SU-DHL-6 (cell line): ENCODE results near the gene PPDPF.
"Not testable (repeated sequence)": the region's sequence is repeated elsewhere in the genome, so short reads cannot be mapped to it uniquely, and the experiment has no call there.

Experiments
- H2AFZ ChIP-seq: fragments of 200-600 bp; sonication (generic); 2 replicates; pipeline ENCODE4 v1.6.1; 2014; ENCODE audit warnings: low read depth, mild to moderate bottlenecking, moderate library complexity, mixed read lengths, antibody characterized with exemption, low read length; ENCODE audit not compliant: severe bottlenecking
- H3F3A ChIP-seq: fragments of 200-600 bp; shearing (Covaris generic); 2 replicates; pipeline ENCODE4 v1.6.0; 2016; ENCODE audit warnings: antibody characterized with exemption, mild to moderate bottlenecking; ENCODE audit not compliant: insufficient read depth
- H3K27ac ChIP-seq: fragments of 200-600 bp; sonication (generic); 2 replicates; pipeline ENCODE4 v1.5.1; 2016; ENCODE audit warnings: low read depth, mild to moderate bottlenecking, low read length, moderate library complexity, mixed read lengths
- H3K27me3 ChIP-seq: fragments of 200-600 bp; sonication (generic), shearing (Covaris generic); 2 replicates; pipeline ENCODE4 v1.6.0; 2014; ENCODE audit warnings: mild to moderate bottlenecking, low read length
- H3K36me3 ChIP-seq: fragments of 200-600 bp; sonication (generic); 2 replicates; pipeline ENCODE4 v1.6.1; 2014; ENCODE audit warnings: mild to moderate bottlenecking, low read length, mixed read lengths
- H3K4me2 ChIP-seq: fragments of 300-600, 200-600 bp; shearing (Covaris generic), sonication (generic); 2 replicates; pipeline ENCODE4 v1.6.0; 2014; ENCODE audit warnings: low read length, low read depth, mild to moderate bottlenecking; ENCODE audit not compliant: poor library complexity, severe bottlenecking
- H3K4me3 ChIP-seq: fragments of 200-600 bp; sonication (generic); 2 replicates; pipeline ENCODE4 v1.5.1; 2014; ENCODE audit warnings: antibody characterized with exemption, low read length, mild to moderate bottlenecking, mixed read lengths; ENCODE audit not compliant: insufficient read depth, poor library complexity, severe bottlenecking
- H3K79me2 ChIP-seq: fragments of 200-600 bp; sonication (generic); 2 replicates; pipeline ENCODE4 v1.6.1; 2014; ENCODE audit warnings: mild to moderate bottlenecking, low read length, moderate library complexity; ENCODE audit not compliant: insufficient read depth
- H3K9ac ChIP-seq: fragments of 200-600 bp; sonication (generic); 2 replicates; pipeline ENCODE4 v1.7.0; 2014; ENCODE audit warnings: mild to moderate bottlenecking, low read length
- H3K9me2 ChIP-seq: fragments of 200-600 bp; sonication (generic); replicated peaks from 2 replicates; pipeline ENCODE4 v1.6.1; 2014; ENCODE audit warnings: low read length; ENCODE audit not compliant: insufficient read depth
- H3K9me3 ChIP-seq: fragments of 200-600 bp; sonication (generic); 2 replicates; pipeline ENCODE4 v1.6.1; 2014; ENCODE audit warnings: low read length, mixed read lengths; ENCODE audit not compliant: insufficient read depth
- H4K20me1 ChIP-seq: fragments of 200-600 bp; sonication (generic); 2 replicates; pipeline ENCODE4 v1.6.1; 2014; ENCODE audit warnings: low read depth, mild to moderate bottlenecking, antibody characterized with exemption, low read length, moderate library complexity, mixed read lengths
- CTCF ChIP-seq: fragments of 200-600 bp; sonication (generic); IDR thresholded peaks from one replicate; pipeline ENCODE4 v1.5.1; 2017; ENCODE audit warnings: antibody characterized with exemption, mild to moderate bottlenecking, low read length, moderate library complexity; ENCODE audit not compliant: insufficient read depth, poor library complexity, severe bottlenecking
- EZH2phosphoT487 ChIP-seq: fragments of 200-600 bp; sonication (generic), shearing (Covaris generic); conservative IDR thresholded peaks from 2 replicates; pipeline ENCODE4 v1.6.1; 2018; ENCODE audit warnings: mild to moderate bottlenecking, antibody characterized with exemption, low read length, moderate library complexity, mixed read lengths

The PPDPF gene

GRCh38 chr20:63556873-63557478 is 36.4 kb downstream of the PPDPF start:
- Histone ChIP-seq H3K27me3 (no peaks in the 10 kb centered on the region), H3K4me2 (no peak overlapping the region), H3K9me3 (no peaks in the 10 kb centered on the region), H4K20me1 (no peaks in the 10 kb centered on the region), H3K27ac (no peak overlapping the region), H3K79me2 (no peaks in the 10 kb centered on the region), H3K4me3 (no peak overlapping the region), H2AFZ (no peak overlapping the region), H3K9ac (no peak overlapping the region), H3K36me3 (no peaks in the 10 kb centered on the region), H3K9me2 (no peaks in the 10 kb centered on the region), H3F3A (peaks cover 3% of the 10 kb centered on the region; the same call in 1 of the 2 replicates)
- TF ChIP-seq EZH2phosphoT487 (no peak), CTCF (no peak)

GRCh38 chr20:63557481-63557891 is 36.9 kb downstream of the PPDPF start:
- Histone ChIP-seq H3K9me2 (no peaks in the 10 kb centered on the region), H3K4me2 (no peak overlapping the region), H2AFZ (no peak overlapping the region), H3K4me3 (no peak overlapping the region), H3K79me2 (no peaks in the 10 kb centered on the region), H3K36me3 (no peaks in the 10 kb centered on the region), H3K9me3 (no peaks in the 10 kb centered on the region), H4K20me1 (no peaks in the 10 kb centered on the region), H3K9ac (no peak overlapping the region), H3K27ac (no peak overlapping the region), H3F3A (peaks cover under 1% of the 10 kb centered on the region; the same call in 1 of the 2 replicates), H3K27me3 (no peaks in the 10 kb centered on the region)
- TF ChIP-seq CTCF = no peak
- no peak for TF ChIP-seq EZH2phosphoT487

GRCh38 chr20:63558804-63559484 is 38.4 kb downstream of the PPDPF start:
- H3K9me2 ChIP-seq = no peaks in the 10 kb centered on the region
- H3K27ac ChIP-seq = no peak overlapping the region
- H3K9me3 ChIP-seq = no peaks in the 10 kb centered on the region
- H3K27me3 ChIP-seq = no peaks in the 10 kb centered on the region
- TF ChIP-seq CTCF (no peak), EZH2phosphoT487 (no peak)
- H3F3A ChIP-seq = no peaks in the 10 kb centered on the region
- H2AFZ ChIP-seq = no peak overlapping the region
- no peaks in the 10 kb centered on the region for H3K79me2 ChIP-seq
- no peak overlapping the region for H3K4me2 ChIP-seq
- no peak overlapping the region for H3K4me3 ChIP-seq
- H3K36me3 ChIP-seq = no peaks in the 10 kb centered on the region
- H4K20me1 ChIP-seq = no peaks in the 10 kb centered on the region
- H3K9ac ChIP-seq = no peak overlapping the region

DNA sequence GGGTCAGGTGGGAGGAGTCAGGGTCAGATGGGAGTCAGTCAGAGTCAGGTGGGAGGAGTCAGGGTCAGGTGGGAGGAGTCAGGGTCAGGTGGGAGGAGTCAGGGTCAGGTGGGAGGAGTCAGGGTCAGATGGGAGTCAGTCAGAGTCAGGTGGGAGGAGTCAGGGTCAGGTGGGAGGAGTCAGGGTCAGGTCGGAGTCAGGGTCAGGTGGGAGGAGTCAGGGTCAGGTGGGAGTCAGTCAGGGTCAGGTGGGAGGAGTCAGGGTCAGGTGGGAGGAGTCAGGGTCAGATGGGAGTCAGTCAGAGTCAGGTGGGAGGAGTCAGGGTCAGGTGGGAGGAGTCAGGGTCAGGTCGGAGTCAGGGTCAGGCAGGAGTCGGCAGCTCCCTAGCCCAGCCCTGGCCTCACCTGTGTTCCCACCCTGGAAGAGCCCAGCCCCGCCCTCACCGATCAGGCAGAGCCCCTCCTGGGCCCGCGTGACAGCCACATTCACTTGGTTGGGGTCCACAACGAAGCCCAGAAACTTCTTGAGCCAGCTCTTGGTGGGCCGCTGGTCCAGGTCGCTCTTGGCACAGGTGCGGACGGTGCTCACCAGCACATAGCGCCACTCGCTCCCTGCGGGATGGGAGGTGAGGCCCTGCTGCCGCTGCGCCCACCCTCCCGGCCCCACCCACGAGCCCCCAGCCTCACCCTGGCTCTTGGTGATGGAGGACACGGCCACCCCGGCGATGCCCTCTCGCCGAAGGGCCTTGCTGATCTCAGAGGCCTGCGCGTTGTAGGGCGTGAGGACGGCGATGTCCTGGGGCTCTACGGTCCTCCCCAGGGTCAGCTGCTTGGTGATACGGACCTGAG is 39.1 kb downstream of the PPDPF start:
- not testable (repeated sequence) for H3F3A ChIP-seq, H3K9me2 ChIP-seq, H4K20me1 ChIP-seq, H3K4me2 ChIP-seq, H3K27ac ChIP-seq, H3K79me2 ChIP-seq, H3K4me3 ChIP-seq, H3K36me3 ChIP-seq, H3K27me3 ChIP-seq, H2AFZ ChIP-seq, H3K9me3 ChIP-seq, H3K9ac ChIP-seq
